Nephron progenitor cell (in vitro differentiated cells): ENCODE results near the gene PARD3B.
A peak's percentile ranks its signal among the peaks of the same experiment; 100 is the strongest.

Experiments
- DNase-seq: peaks from one replicate; pipeline ENCODE4 v3.0.0; 2021
- H3K27ac Mint-ChIP-seq: 2 replicates; pipeline ENCODE4 v1.8.0; 2021; ENCODE audit warnings: mild to moderate bottlenecking, moderate library complexity, mixed read lengths
- H3K27me3 Mint-ChIP-seq: 2 replicates; pipeline ENCODE4 v1.8.0; 2021; ENCODE audit warnings: mild to moderate bottlenecking, low read depth, mixed read lengths; ENCODE audit not compliant: poor library complexity
- H3K36me3 Mint-ChIP-seq: 2 replicates; pipeline ENCODE4 v1.8.0; 2021; ENCODE audit warnings: low read depth, mixed read lengths
- H3K4me1 Mint-ChIP-seq: 2 replicates; pipeline ENCODE4 v1.8.0; 2021; ENCODE audit warnings: mixed read lengths
- H3K4me3 Mint-ChIP-seq: 2 replicates; pipeline ENCODE4 v1.8.0; 2021; ENCODE audit warnings: mild to moderate bottlenecking, moderate library complexity, mixed read lengths
- H3K9me3 Mint-ChIP-seq: 2 replicates; pipeline ENCODE4 v1.8.0; 2021; ENCODE audit warnings: mild to moderate bottlenecking, moderate library complexity, mixed read lengths
- CTCF ChIP-seq: fragments of 200-600 bp; sonication (generic); IDR thresholded peaks from 2 replicates; pipeline ENCODE4 v1.5.0; 2021; ENCODE audit warnings: antibody characterized with exemption

The PARD3B gene

GRCh38 chr2:204535764-204536163 lies 9.5 kb upstream of the PARD3B start:
- Mint-ChIP-seq H3K27me3 (peaks cover 3% of the 10 kb centered on the region), H3K27ac (no peak overlapping the region)
- no peak for TF ChIP-seq CTCF

DNA sequence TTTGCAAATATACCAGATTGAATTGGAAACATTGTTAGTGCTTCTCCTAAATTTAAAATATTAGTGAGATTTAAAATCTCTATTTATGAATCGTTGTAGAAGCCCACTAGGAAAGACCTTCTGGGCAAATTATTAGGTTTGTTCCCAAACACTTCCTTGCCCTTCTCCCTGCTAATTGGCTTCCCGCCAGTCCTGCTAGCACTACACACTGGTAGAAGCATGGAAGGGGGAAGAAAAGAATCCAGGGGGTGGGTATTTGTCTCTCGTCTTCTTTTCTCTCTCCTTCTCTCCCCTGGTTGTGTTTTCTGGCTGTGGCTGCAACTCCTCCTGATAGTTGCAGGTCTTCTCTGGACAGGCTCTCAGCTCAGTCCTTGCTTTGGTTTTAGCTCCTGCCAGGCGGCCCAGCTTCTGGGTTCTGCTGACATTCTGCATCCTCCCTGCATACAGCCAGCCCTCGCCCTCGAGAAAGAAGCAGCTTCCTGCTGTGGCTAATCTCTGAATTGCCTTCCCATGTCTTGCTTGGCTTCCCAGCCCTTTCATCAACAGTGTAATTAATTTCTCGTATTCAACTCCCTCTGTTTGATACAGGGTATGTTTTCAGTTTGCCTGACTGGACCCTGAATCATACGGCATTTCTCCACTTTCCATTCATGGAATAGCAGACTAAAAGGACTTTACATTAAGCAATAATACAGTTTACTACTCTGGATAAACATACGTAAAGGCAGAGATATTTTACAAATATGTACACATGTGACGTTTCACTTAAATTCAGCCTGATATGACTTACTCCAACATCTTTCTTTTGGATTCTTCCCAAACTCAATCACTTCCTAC lies 6.9 kb upstream of the PARD3B start:
- Mint-ChIP-seq H3K4me3 (no peak overlapping the region), H3K9me3 (no peaks in the 10 kb centered on the region), H3K27ac (no peak overlapping the region), H3K27me3 (peaks cover 13% of the 10 kb centered on the region), H3K36me3 (no peaks in the 10 kb centered on the region), H3K4me1 (no peaks in the 10 kb centered on the region)
- peak; percentile 13 for DNase-seq
- TF ChIP-seq CTCF, result no peak

More at GRCh38 chr2:204535764-204536163, 9.5 kb upstream of the PARD3B start:
- Mint-ChIP-seq H3K9me3 (no peaks in the 10 kb centered on the region), H3K4me1 (no peaks in the 10 kb centered on the region), H3K36me3 (no peaks in the 10 kb centered on the region), H3K4me3 (no peak overlapping the region)
- no peak for DNase-seq

DNA sequence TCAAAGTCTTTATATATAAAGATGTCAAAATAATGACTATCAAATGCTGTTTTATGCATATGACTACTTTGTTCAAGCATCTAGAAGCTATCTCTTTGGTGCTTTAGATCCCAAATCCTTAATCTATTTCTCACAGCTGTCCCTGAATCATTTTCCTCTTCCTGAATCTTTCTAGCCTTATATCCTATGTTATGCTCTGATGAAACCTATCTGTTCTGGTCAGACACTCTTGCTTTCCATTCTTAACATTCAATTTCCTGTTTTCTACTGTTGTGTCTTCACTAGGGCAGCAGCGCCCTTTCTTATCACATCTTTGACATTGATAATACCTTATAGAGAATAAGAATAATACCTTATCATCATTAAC lies 6.3 kb upstream of the PARD3B start:
- DNase-seq, result no peak
- no peaks in the 10 kb centered on the region for H3K4me1 Mint-ChIP-seq
- H3K36me3 Mint-ChIP-seq, result no peaks in the 10 kb centered on the region
- H3K4me3 Mint-ChIP-seq, result no peak overlapping the region
- H3K27ac Mint-ChIP-seq, result no peak overlapping the region
- no peaks in the 10 kb centered on the region for H3K9me3 Mint-ChIP-seq
- H3K27me3 Mint-ChIP-seq, result peaks cover 19% of the 10 kb centered on the region
- no peak for TF ChIP-seq CTCF

- no peak overlapping the region for H3K4me3 Mint-ChIP-seq
- H3K36me3 Mint-ChIP-seq, result no peaks in the 10 kb centered on the region
- no peak overlapping the region for H3K27ac Mint-ChIP-seq
- H3K27me3 Mint-ChIP-seq, result peaks cover 40% of the 10 kb centered on the region
- no peak for TF ChIP-seq CTCF
- no peaks in the 10 kb centered on the region for H3K9me3 Mint-ChIP-seq
- H3K4me1 Mint-ChIP-seq, result peaks cover 17% of the 10 kb centered on the region
- no peak for DNase-seq
Measured at GRCh38 chr2:204541637-204542036, 3.6 kb upstream of the PARD3B start.

GRCh38 chr2:204542982-204543608 lies 2.2 kb upstream of the PARD3B start:
- H3K36me3 Mint-ChIP-seq, result no peaks in the 10 kb centered on the region
- peaks cover 55% of the 10 kb centered on the region for H3K27me3 Mint-ChIP-seq

More at GRCh38 chr2:204542982-204543608, 2.2 kb upstream of the PARD3B start:
- no peak for TF ChIP-seq CTCF
- H3K4me3 Mint-ChIP-seq, result no peak overlapping the region
- DNase-seq, result no peak
- H3K4me1 Mint-ChIP-seq, result peaks cover 17% of the 10 kb centered on the region
- no peaks in the 10 kb centered on the region for H3K9me3 Mint-ChIP-seq
- H3K27ac Mint-ChIP-seq, result no peak overlapping the region
